Pancreas (tissue), 10 donors: ENCODE results near the gene TET2. TPM values are rescaled to one million over a fixed set of nuclear protein-coding genes. Genes with fewer than 3 reads are reported as not detected.
"Not testable (repeated sequence)": the region's sequence is repeated elsewhere in the genome, so short reads cannot be mapped to it uniquely, and the experiment has no call there.

Source experiments
- ATAC-seq, 4 donors: fragments of 200-7000 bp; cut with Tn5 transposase; one replicate each; pipeline versions ENCODE4 v1.8.0 to v1.9.1; 2020; ENCODE audit warnings: mild to moderate bottlenecking in 4 of 4, moderate library complexity in 4 of 4
- DNase-seq, 6 donors: peaks; one replicate each; pipeline ENCODE4 v3.0.0-alpha.2; 2020
- FAIRE-seq: peaks from 2 replicates; lab custom pipeline; 2012; peaks lifted over from hg19 to GRCh38; lab: Jason Lieb, UNC
- H3K27ac ChIP-seq, 4 donors: fragments of 200-600 bp; sonication (generic); 1 replicate in 3 of 4; 2 replicates in 1 of 4; pipeline versions ENCODE4 v1.5.0 to v1.8.0; 2020
- H3K27me3 ChIP-seq, 4 donors: fragments of 200-600 bp; one replicate each; pipeline ENCODE4 v1.8.0; 2021
- H3K36me3 ChIP-seq, 3 donors: fragments of 200-600 bp; sonication (generic) in 1 of 3; one replicate each; pipeline versions ENCODE4 v1.5.0 to v1.8.0; 2020 to 2021
- H3K4me1 ChIP-seq, 3 donors: fragments of 200-600 bp; one replicate each; pipeline ENCODE4 v1.8.0; 2021
- H3K4me3 ChIP-seq, 4 donors: fragments of 200-600 bp; sonication (generic) in 2 of 4; one replicate each; pipeline versions ENCODE4 v1.5.0 to v1.8.0; 2020 to 2021
- H3K9me3 ChIP-seq, 4 donors: fragments of 200-600 bp; one replicate each; pipeline ENCODE4 v1.8.0; 2021
- CTCF ChIP-seq, 4 donors: fragments of 200-600 bp; sonication (generic) in 3 of 4; IDR thresholded peaks; one replicate each; pipeline versions ENCODE4 v1.5.0 to v1.8.0; 2021; ENCODE audit warnings: antibody characterized with exemption in 4 of 4
- whole genome bisulfite sequencing, 2 donors: extraction: QIAGEN DNeasy Blood & Tissue Kit; methylation state at CpG; one replicate each; pipeline ENCODE4 v1.1.7; 2013; 5-methylcytosine and 5-hydroxymethylcytosine counted together
- intact Hi-C, 3 donors: fragments of 100-400 bp; cut with DNase I; formaldehyde crosslinking; loops; one replicate each; pipeline versions ENCODE4 v1.11.1 to v1.14.2; 2022
- polyA plus RNA-seq, 2 donors: library from polyadenylated mRNA; stranded (reverse); fragments of 200-250 nt; gene quantifications; one replicate each; pipeline ENCODE4 v1.2.3, GENCODE V29; 2013
- total RNA-seq, 6 donors: library from RNA; stranded (reverse); fragmentation: NEBNext Ultra II Directional in 4 of 6; extraction: Animal tissue kit (Norgen Biotek cat#: 25700) in 4 of 6; gene quantifications; one replicate each; pipeline versions ENCODE4 v1.2.1 to v1.2.4, GENCODE V29; 2021 to 2023
- donor health status: healthy with polysubstance abuse.
- donor health status: DM: no; HTN: no; CAD: no; lungs with moderate emphysema.
- donor health status: DM: no; HTN: no; CAD: no.
- donor health status: control.
- donor health status: control.
- donor health status: Bipolar disorder and iron deficiency.
- donor health status: DM: yes; HTN: yes; CAD: no.
- donor health status: DM: no; HTN: no; CAD: no.
- donor health status: DM: no; HTN: no; CAD: no.
- donor health status: DM: yes; HTN: yes; CAD: no.

Gene TET2
- total and polyA plus RNA-seq, 8 donors, result 2.5 to 16.5 (median 7.4) TPM

- Histone ChIP-seq H3K27me3 (no peaks in the 10 kb centered on the region), H3K4me3 (no peak overlapping the region), H3K27ac (no peak overlapping the region), H3K36me3 (no peaks in the 10 kb centered on the region), H3K9me3 (peaks cover 0 to 3% (median 0%) of the 10 kb centered on the region in 4 donors), H3K4me1 (no peaks in the 10 kb centered on the region)
- no peak for TF ChIP-seq CTCF (IDR thresholded peaks at IDR 0.05)
- no peak for ATAC-seq
- no peak for DNase-seq
- FAIRE-seq, result no peak
- intact Hi-C loops, result no loop called here
- 59 to 68% methylated on average over 3 of the region's 3 CpGs for WGBS, 2 donors
Measured at GRCh38 chr4:105291925-105292324, 145.2 kb downstream of the TET2 start.

- Histone ChIP-seq H3K4me1 (no peaks in the 10 kb centered on the region), H3K4me3 (no peak overlapping the region), H3K9me3 (peaks cover 0 to 3% (median 0%) of the 10 kb centered on the region in 4 donors), H3K27ac (no peak overlapping the region), H3K27me3 (no peaks in the 10 kb centered on the region), H3K36me3 (no peaks in the 10 kb centered on the region)
- no peak for TF ChIP-seq CTCF (IDR thresholded peaks at IDR 0.05)
- FAIRE-seq (no peak), DNase-seq (no peak), ATAC-seq (no peak)
- intact Hi-C loops, result no loop called here
Measured at GRCh38 chr4:105293360-105293759, 146.7 kb downstream of the TET2 start.

GRCh38 chr4:105296672-105297071, 150.0 kb downstream of the TET2 start:
- H3K4me3 ChIP-seq, result no peak overlapping the region
- DNase-seq (no peak), ATAC-seq (no peak), FAIRE-seq (no peak)
- no peak for TF ChIP-seq CTCF (IDR thresholded peaks at IDR 0.05)
- peaks cover 0 to 2% (median 0%) of the 10 kb centered on the region in 4 donors for H3K9me3 ChIP-seq
- H3K36me3 ChIP-seq, result no peaks in the 10 kb centered on the region
- no peaks in the 10 kb centered on the region for H3K27me3 ChIP-seq
- WGBS, 2 donors, result 91 to 93% methylated on average over 6 of the region's 6 CpGs
- H3K27ac ChIP-seq, result no peak overlapping the region
- intact Hi-C loops, result no loop called here
- H3K4me1 ChIP-seq, result no peaks in the 10 kb centered on the region

- H3K27ac ChIP-seq, ATAC-seq, FAIRE-seq, H3K9me3 ChIP-seq, DNase-seq, H3K4me3 ChIP-seq, H3K27me3 ChIP-seq, intact Hi-C loops, H3K4me1 ChIP-seq, H3K36me3 ChIP-seq: not testable (repeated sequence)
- 95 to 98% methylated on average over 1 of the region's 1 CpG for WGBS, 2 donors
Measured at GRCh38 chr4:105299027-105299426, 152.4 kb downstream of the TET2 start.

GRCh38 chr4:105304085-105304484, 157.4 kb downstream of the TET2 start:
- H3K27ac ChIP-seq, result no peak overlapping the region
- intact Hi-C loops, result no loop called here
- H3K4me1 ChIP-seq, result no peaks in the 10 kb centered on the region

More at GRCh38 chr4:105304085-105304484, 157.4 kb downstream of the TET2 start:
- ATAC-seq (no peak), DNase-seq (no peak), FAIRE-seq (no peak)
- Histone ChIP-seq H3K4me3 (no peak overlapping the region), H3K27me3 (no peaks in the 10 kb centered on the region), H3K36me3 (no peaks in the 10 kb centered on the region), H3K9me3 (no peaks in the 10 kb centered on the region)
- TF ChIP-seq CTCF (IDR thresholded peaks at IDR 0.05), result no peak
